ENCODE results near the gene AIFM3. TPM values are rescaled to one million over a fixed set of nuclear protein-coding genes. Genes with fewer than 3 reads are reported as not detected.

AIFM3 gene
- polyA plus RNA-seq, 1 donor from 2014 or later, result 1.1 TPM

- no peak for TF ChIP-seq SMC3 (conservative IDR thresholded peaks at IDR 0.05; ENCODE audit: poor library complexity)
- TF ChIP-seq CTCF (IDR thresholded peaks at IDR 0.05; ENCODE audit: poor library complexity, severe bottlenecking), result no peak
- TF ChIP-seq POLR2AphosphoS5 (IDR thresholded peaks at IDR 0.05), result no peak
- TF ChIP-seq TAF1 (IDR thresholded peaks at IDR 0.05; ENCODE audit: low read depth), result no peak
- TF ChIP-seq EP300 (conservative IDR thresholded peaks at IDR 0.05; ENCODE audit: poor library complexity, severe bottlenecking), result no peak
- no peak for TF ChIP-seq RAD21 (conservative IDR thresholded peaks at IDR 0.05)
- TF ChIP-seq EZH2 (IDR thresholded peaks at IDR 0.05; ENCODE audit: borderline replicate concordance, insufficient read depth, low read length, poor library complexity, severe bottlenecking), result no peak
- no peak for TF ChIP-seq REST (IDR thresholded peaks at IDR 0.05; ENCODE audit: borderline replicate concordance)
- no peak for TF ChIP-seq MXI1 (conservative IDR thresholded peaks at IDR 0.05; ENCODE audit: poor library complexity, severe bottlenecking)
- no peak overlapping the region for H3K27ac ChIP-seq (ENCODE audit: low read length)
- H3K9me2 ChIP-seq (ENCODE audit: insufficient read depth, low read length), result no peaks in the 10 kb centered on the region
- H3K36me3 ChIP-seq (ENCODE audit: insufficient read depth, low read length), result no peaks in the 10 kb centered on the region
- peaks cover 64% of the 10 kb centered on the region for H3K79me2 ChIP-seq (replicated peaks; ENCODE audit: insufficient read depth, low read length)
- no peaks in the 10 kb centered on the region for H3K9me3 ChIP-seq (ENCODE audit: low read length)
- peaks cover 20% of the 10 kb centered on the region for H4K20me1 ChIP-seq (ENCODE audit: insufficient read depth)
- peak overlapping the region; percentile 9 for H3K9ac ChIP-seq (ENCODE audit: low read length)
- H3K27me3 ChIP-seq (ENCODE audit: insufficient read depth, low read depth, low read length), result no peaks in the 10 kb centered on the region
- peak overlapping the region; percentile 86 for H3K4me2 ChIP-seq (ENCODE audit: low read length)
- peak overlapping the region; percentile 100 for H3K4me3 ChIP-seq (ENCODE audit: low read length)
- H2AFZ ChIP-seq (ENCODE audit: low read depth, low read length), result no peak overlapping the region
- peaks cover 4% of the 10 kb centered on the region for H3F3A ChIP-seq (ENCODE audit: insufficient read depth, low read length, poor library complexity, severe bottlenecking)
Measured at GRCh38 chr22:20919718-20920117, 47.3 kb upstream of the AIFM3 start.

- Histone ChIP-seq H3K27ac (ENCODE audit: low read length) (no peak overlapping the region), H3K9me2 (ENCODE audit: insufficient read depth, low read length) (no peaks in the 10 kb centered on the region), H3K27me3 (ENCODE audit: insufficient read depth, low read depth, low read length) (no peaks in the 10 kb centered on the region), H4K20me1 (ENCODE audit: insufficient read depth) (peaks cover 25% of the 10 kb centered on the region), H3K4me3 (ENCODE audit: low read length) (peak overlapping the region; percentile 100), H3K9ac (ENCODE audit: low read length) (no peak overlapping the region), H3K4me2 (ENCODE audit: low read length) (peak overlapping the region; percentile 36), H3F3A (ENCODE audit: insufficient read depth, low read length, poor library complexity, severe bottlenecking) (peaks cover 4% of the 10 kb centered on the region), H3K36me3 (ENCODE audit: insufficient read depth, low read length) (no peaks in the 10 kb centered on the region), H3K79me2 (replicated peaks; ENCODE audit: insufficient read depth, low read length) (peaks cover 73% of the 10 kb centered on the region), H3K9me3 (ENCODE audit: low read length) (no peaks in the 10 kb centered on the region), H2AFZ (ENCODE audit: low read depth, low read length) (no peak overlapping the region)
- TF ChIP-seq EZH2 (IDR thresholded peaks at IDR 0.05; ENCODE audit: borderline replicate concordance, insufficient read depth, low read length, poor library complexity, severe bottlenecking), result no peak
Measured at GRCh38 chr22:20920881-20921203, 46.2 kb upstream of the AIFM3 start.

Measured in neural cell (in vitro differentiated cells).